ENCODE results near the gene PLEKHG5.
"Not testable (repeated sequence)": the region's sequence is repeated elsewhere in the genome, so short reads cannot be mapped to it uniquely, and the experiment has no call there.

Gene PLEKHG5

GRCh38 chr1:6495540-6496364, 4.3 kb upstream of the PLEKHG5 start:
- DNase-seq, result no peak

- DNase-seq, result no peak
Observed at GRCh38 chr1:6495041-6495441, 3.6 kb upstream of the PLEKHG5 start.

- no peak for DNase-seq
Observed at GRCh38 chr1:6494627-6495026, 3.2 kb upstream of the PLEKHG5 start.

- not testable (repeated sequence) for DNase-seq
Observed at GRCh38 chr1:6493834-6494223, 2.4 kb upstream of the PLEKHG5 start.

- DNase-seq, result no peak
Observed at GRCh38 chr1:6491966-6492365, 499 bp upstream of the PLEKHG5 start.

GRCh38 chr1:6491081-6491449, 402 bp downstream of the PLEKHG5 start:
- no peak for DNase-seq

GRCh38 chr1:6490181-6491080, 1.0 kb downstream of the PLEKHG5 start:
- peak; percentile 65 for DNase-seq

- DNase-seq, result peak; percentile 32
Observed at GRCh38 chr1:6489799-6490180, 1.7 kb downstream of the PLEKHG5 start.

GRCh38 chr1:6489383-6489765, 2.1 kb downstream of the PLEKHG5 start:
- no peak for DNase-seq

GRCh38 chr1:6488602-6489382, 2.7 kb downstream of the PLEKHG5 start:
- DNase-seq, result no peak

- no peak for DNase-seq
Observed at GRCh38 chr1:6487804-6488484, 3.5 kb downstream of the PLEKHG5 start.

GRCh38 chr1:6486433-6487011, 4.9 kb downstream of the PLEKHG5 start:
- DNase-seq, result peak; percentile 88

- no peak for DNase-seq
Observed at GRCh38 chr1:6485168-6486101, 6.0 kb downstream of the PLEKHG5 start.

GRCh38 chr1:6484826-6485167, 6.7 kb downstream of the PLEKHG5 start:
- no peak for DNase-seq

GRCh38 chr1:6483761-6484117, 7.7 kb downstream of the PLEKHG5 start:
- DNase-seq, result no peak

GRCh38 chr1:6483017-6483760, 8.3 kb downstream of the PLEKHG5 start:
- DNase-seq, result no peak

GRCh38 chr1:6481820-6482219, 9.6 kb downstream of the PLEKHG5 start:
- no peak for DNase-seq

- DNase-seq, result no peak
Observed at GRCh38 chr1:6477039-6477820, 14.2 kb downstream of the PLEKHG5 start.

GRCh38 chr1:6476483-6476882, 15.0 kb downstream of the PLEKHG5 start:
- no peak for DNase-seq

Data from NCI-H1048 (cell line).